HG02885 (cell line): ENCODE results near the gene AUTS2.
A peak's percentile ranks its signal among the peaks of the same experiment; 100 is the strongest.

Experiments used
- ATAC-seq: cut with Tn5 transposase; IDR thresholded peaks from one replicate; pipeline ENCODE4 v1.9.1; 2021; ENCODE audit warnings: mild to moderate bottlenecking; ENCODE audit not compliant: unreplicated experiment, poor library complexity

Gene AUTS2

DNA sequence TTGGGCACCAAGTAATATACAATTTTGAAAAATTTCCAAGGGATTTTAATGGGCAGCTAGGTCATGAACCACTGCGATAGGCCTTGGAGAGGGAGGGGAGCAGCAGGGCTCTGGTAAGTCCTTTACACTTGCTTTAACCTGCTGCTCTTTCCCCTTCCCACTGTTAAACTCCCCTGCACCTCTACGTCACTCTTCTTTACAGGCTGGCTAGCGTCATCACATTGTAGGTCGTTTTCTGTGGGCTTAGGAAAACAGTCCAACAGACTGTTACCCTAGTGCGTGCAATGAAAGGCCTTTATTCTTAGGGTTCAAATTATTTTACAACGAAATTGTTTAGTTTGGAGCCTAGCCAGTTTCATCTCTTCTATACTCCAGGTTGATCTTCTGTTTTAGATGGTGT is 235.7 kb downstream of the AUTS2 start:
- ATAC-seq = no peak

DNA sequence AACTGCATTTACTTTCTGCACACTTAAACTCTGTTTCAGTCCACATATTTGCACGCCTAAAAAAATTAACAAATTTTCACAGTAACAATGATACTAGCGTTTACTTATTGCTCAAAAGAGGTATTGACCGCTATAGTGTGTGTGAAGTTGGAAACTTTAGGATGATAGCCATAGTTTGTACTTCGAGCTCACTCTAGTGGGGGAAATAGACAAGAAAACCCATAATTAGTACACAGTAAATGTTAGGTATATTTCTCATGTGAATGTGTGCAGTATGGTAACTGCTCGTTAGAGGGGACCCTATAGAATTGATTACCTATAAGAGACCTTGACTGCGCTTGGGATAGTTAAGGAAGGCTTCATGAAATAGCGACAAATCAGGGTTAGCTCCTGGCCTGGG is 238.4 kb downstream of the AUTS2 start:
- no peak for ATAC-seq

DNA sequence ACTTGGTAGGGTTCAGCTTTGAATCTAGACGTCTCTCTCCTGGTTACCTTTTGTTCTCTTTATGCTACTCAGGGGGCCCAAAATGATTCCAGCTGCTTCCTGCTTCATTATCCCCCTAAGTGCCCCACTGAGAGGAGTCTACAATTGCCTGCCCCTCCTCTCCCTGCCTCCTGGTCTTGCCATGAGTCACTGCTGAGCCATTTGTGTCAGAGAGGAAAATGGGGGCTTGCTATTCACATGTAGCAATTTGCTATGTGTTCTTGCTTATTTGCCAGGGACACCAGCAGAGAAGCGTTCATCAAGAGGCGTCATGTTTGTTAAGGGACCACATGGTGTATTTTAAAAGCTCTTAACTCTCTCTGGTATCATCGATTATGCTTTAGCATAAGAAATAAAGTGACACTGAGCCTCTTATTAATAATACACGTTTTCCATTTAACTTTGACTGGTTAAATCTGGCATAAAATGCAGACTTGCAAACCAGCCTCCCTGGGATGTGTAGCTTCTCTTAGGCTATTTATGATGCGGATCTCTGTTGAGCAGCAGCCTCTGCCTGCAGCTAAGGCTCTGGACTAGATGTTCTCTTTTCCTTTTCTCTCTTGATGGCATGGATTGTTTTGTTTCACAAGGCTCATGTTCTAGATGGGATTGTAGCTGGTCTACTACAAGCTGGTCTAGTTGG is 239.3 kb downstream of the AUTS2 start:
- ATAC-seq = no peak

DNA sequence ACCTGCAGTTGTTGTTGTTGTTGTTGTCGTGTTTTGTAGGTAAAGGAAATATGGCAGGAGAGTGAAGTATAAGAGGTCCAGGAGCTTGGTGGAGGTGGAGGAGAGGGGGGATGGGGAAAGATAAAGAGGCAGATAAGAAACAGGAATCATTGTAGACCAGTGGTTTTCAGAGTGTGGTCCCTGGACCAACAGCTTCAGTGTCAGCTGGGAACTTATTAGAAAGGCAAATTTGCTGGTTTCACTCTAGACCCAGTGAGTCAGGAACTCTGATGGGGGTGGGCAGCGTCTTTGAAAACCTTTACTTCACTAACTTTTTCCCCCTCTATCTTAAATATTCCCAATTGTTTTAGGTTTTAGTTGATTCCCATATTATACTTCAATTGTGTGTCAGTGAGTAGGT is 241.5 kb downstream of the AUTS2 start:
- peak; percentile 51 for ATAC-seq

GRCh38 chr7:69840248-69840647 is 242.0 kb downstream of the AUTS2 start:
- ATAC-seq = no peak

- peak; percentile 57 for ATAC-seq
Measured at GRCh38 chr7:69843653-69844052, 245.4 kb downstream of the AUTS2 start.

DNA sequence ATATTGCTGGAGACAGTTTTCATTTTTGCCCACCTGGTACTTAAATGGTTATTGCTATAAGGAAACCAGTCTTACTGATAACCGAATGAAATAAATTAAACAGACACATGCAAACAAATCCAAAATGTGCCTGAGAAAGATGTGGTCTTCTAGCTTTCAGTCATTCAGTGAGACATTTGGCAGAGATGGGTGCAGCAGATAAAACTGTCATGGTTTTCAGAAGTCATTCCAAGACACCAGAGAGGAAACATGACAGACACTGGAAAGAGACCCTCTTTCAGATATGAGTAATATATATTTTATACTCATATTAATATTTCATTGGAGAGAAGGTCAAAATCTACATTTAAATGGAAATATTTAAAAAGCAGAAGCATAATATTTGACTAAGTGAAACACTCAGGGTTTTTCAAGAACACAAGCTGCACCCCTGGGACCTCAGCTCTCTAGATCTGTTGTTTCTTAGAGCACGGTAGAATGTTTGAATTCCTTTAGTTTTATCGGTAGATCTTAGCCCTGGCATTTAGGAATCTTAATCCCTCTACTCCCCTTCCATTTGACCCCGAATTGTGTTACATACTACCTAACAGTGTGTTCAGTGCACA is 246.1 kb downstream of the AUTS2 start:
- ATAC-seq = no peak

- ATAC-seq = no peak
Measured at GRCh38 chr7:69845721-69846495, 247.6 kb downstream of the AUTS2 start.

DNA sequence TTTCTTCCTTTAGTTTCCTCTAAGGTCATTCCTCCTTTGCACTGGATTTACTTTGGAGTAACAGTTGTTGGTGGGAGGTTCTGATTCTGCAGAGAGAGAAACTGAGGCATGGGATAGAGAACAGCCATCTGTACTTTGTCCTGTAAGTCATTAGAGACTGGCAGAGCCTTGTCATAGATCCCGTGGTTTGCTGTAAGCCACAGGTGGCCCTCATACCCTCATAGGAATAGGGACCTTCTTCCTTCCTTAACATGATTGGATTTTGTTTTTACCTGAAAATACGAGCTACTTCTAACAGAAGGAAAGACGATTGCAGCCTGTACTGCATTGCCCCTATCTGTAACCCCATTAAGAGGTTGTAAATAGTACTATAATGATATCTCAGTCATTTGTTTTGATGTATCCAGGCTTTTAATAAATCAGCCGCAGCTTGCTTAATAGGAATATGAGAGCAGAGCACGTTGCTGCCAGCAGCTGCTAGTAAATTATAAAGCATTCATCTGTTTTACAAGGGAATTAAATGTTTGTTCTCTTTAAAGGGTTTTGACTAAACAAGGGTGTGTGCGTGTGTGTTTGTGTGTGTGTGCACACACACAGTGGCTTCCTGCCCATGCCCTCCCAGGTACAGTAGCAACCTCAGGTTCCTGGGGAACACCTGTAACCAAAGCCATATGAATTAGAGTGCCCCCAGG is 249.8 kb downstream of the AUTS2 start:
- no peak for ATAC-seq

- ATAC-seq = no peak
Measured at GRCh38 chr7:69849268-69849667, 251.0 kb downstream of the AUTS2 start.

GRCh38 chr7:69857014-69857413 is 258.7 kb downstream of the AUTS2 start:
- no peak for ATAC-seq

GRCh38 chr7:69858471-69858870 is 260.2 kb downstream of the AUTS2 start:
- ATAC-seq = no peak

GRCh38 chr7:69859342-69859741 is 261.1 kb downstream of the AUTS2 start:
- ATAC-seq = no peak

GRCh38 chr7:69860486-69860885 is 262.2 kb downstream of the AUTS2 start:
- no peak for ATAC-seq

- ATAC-seq = no peak
Measured at GRCh38 chr7:69860941-69861622, 262.8 kb downstream of the AUTS2 start.

GRCh38 chr7:69862413-69863064 is 264.3 kb downstream of the AUTS2 start:
- no peak for ATAC-seq

GRCh38 chr7:69864274-69864673 is 266.0 kb downstream of the AUTS2 start:
- no peak for ATAC-seq

GRCh38 chr7:69864822-69865221 is 266.5 kb downstream of the AUTS2 start:
- ATAC-seq = peak; percentile 82

- no peak for ATAC-seq
Measured at GRCh38 chr7:69868921-69869320, 270.6 kb downstream of the AUTS2 start.
